Measurements from ENCODE around the gene SHISAL2A.

GRCh38 chr1:52645261-52645660 lies 12.3 kb downstream of the SHISAL2A start:
- no peak for TF ChIP-seq TAF1 (IDR thresholded peaks at IDR 0.05; ENCODE audit: low read depth)
- no peak for TF ChIP-seq TCF12 (IDR thresholded peaks at IDR 0.05; ENCODE audit: low read depth)
- TF ChIP-seq REST (IDR thresholded peaks at IDR 0.05; ENCODE audit: low read depth): no peak
- TF ChIP-seq RAD21 (IDR thresholded peaks at IDR 0.05; ENCODE audit: low read depth): no peak
- no peak for TF ChIP-seq MAX (IDR thresholded peaks at IDR 0.05)
